HEK293T (cell line): Measurements from ENCODE around the gene FAXDC2.

Source experiments
- CTCF ChIA-PET: fragments of 350-600 bp; formaldehyde crosslinking; extraction: SDS; loops from one replicate; lab custom pipeline; 2021; ENCODE audit warnings: antibody characterized with exemption, inconsistent platforms; lab: Yijun Ruan, JAX
- POLR2A ChIA-PET: fragments of 350-600 bp; formaldehyde crosslinking; extraction: SDS; loops from one replicate; lab custom pipeline; 2020; ENCODE audit warnings: antibody characterized with exemption, inconsistent platforms; lab: Yijun Ruan, JAX
- DNase-seq: peaks from one replicate; pipeline ENCODE4 v3.0.0; 2012; ENCODE audit warnings: mixed read lengths; ENCODE audit errors: extremely low spot score
- ARNT ChIP-seq: fragments of 450-650 bp; IDR thresholded peaks from 2 replicates; pipeline ENCODE4 v1.6.1; 2017; ENCODE audit warnings: mild to moderate bottlenecking
- BHLHE40 ChIP-seq: fragments of 450-650 bp; IDR thresholded peaks from 2 replicates; pipeline ENCODE4 v1.6.1; 2016; ENCODE audit warnings: mild to moderate bottlenecking, moderate library complexity, borderline replicate concordance
- CTBP1 ChIP-seq: fragments of 450-650 bp; IDR thresholded peaks from 2 replicates; pipeline ENCODE4 v1.6.1; 2016; ENCODE audit warnings: borderline replicate concordance
- ELF4 ChIP-seq: fragments of 450-650 bp; IDR thresholded peaks from 2 replicates; pipeline ENCODE4 v1.6.1; 2017; ENCODE audit warnings: antibody characterized with exemption
- FOXA1 ChIP-seq: fragments of 450-650 bp; IDR thresholded peaks from 2 replicates; pipeline ENCODE4 v1.6.1; 2016; ENCODE audit warnings: mild to moderate bottlenecking
- FOXK2 ChIP-seq: fragments of 450-650 bp; IDR thresholded peaks from 2 replicates; pipeline ENCODE4 v1.6.1; 2016; ENCODE audit warnings: mild to moderate bottlenecking
- FOXM1 ChIP-seq: fragments of 450-650 bp; IDR thresholded peaks from 2 replicates; pipeline ENCODE4 v1.6.1; 2017; ENCODE audit warnings: mild to moderate bottlenecking, borderline replicate concordance
- HDGF ChIP-seq: fragments of 450-650 bp; IDR thresholded peaks from 2 replicates; pipeline ENCODE4 v1.6.1; 2017; ENCODE audit warnings: antibody characterized with exemption, borderline replicate concordance
- L3MBTL2 ChIP-seq: fragments of 450-650 bp; conservative IDR thresholded peaks from 2 replicates; pipeline ENCODE4 v1.6.1; 2016; ENCODE audit warnings: mild to moderate bottlenecking
- LEF1 ChIP-seq: fragments of 450-650 bp; IDR thresholded peaks from 2 replicates; pipeline ENCODE4 v1.6.1; 2017; ENCODE audit warnings: mild to moderate bottlenecking, borderline replicate concordance
- NFRKB ChIP-seq: fragments of 450-650 bp; IDR thresholded peaks from 2 replicates; pipeline ENCODE4 v1.6.1; 2016; ENCODE audit warnings: mild to moderate bottlenecking, moderate library complexity
- SP1 ChIP-seq: fragments of 450-650 bp; IDR thresholded peaks from 2 replicates; pipeline ENCODE4 v1.6.1; 2017
- SUZ12 ChIP-seq: fragments of 450-650 bp; IDR thresholded peaks from 2 replicates; pipeline ENCODE4 v1.6.1; 2016; ENCODE audit warnings: mild to moderate bottlenecking
- TARDBP ChIP-seq: fragments of 450-650 bp; IDR thresholded peaks from 2 replicates; pipeline ENCODE4 v1.6.1; 2016
- ZNF384 ChIP-seq: fragments of 450-650 bp; IDR thresholded peaks from 2 replicates; pipeline ENCODE4 v1.6.1; 2016
- TF ChIP-seq, protein P1 (sequence below): fragments of 450-650 bp; IDR thresholded peaks from 2 replicates; pipeline ENCODE4 v1.6.1; 2016

Gene FAXDC2, protein sequence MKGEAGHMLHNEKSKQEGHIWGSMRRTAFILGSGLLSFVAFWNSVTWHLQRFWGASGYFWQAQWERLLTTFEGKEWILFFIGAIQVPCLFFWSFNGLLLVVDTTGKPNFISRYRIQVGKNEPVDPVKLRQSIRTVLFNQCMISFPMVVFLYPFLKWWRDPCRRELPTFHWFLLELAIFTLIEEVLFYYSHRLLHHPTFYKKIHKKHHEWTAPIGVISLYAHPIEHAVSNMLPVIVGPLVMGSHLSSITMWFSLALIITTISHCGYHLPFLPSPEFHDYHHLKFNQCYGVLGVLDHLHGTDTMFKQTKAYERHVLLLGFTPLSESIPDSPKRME

DNA sequence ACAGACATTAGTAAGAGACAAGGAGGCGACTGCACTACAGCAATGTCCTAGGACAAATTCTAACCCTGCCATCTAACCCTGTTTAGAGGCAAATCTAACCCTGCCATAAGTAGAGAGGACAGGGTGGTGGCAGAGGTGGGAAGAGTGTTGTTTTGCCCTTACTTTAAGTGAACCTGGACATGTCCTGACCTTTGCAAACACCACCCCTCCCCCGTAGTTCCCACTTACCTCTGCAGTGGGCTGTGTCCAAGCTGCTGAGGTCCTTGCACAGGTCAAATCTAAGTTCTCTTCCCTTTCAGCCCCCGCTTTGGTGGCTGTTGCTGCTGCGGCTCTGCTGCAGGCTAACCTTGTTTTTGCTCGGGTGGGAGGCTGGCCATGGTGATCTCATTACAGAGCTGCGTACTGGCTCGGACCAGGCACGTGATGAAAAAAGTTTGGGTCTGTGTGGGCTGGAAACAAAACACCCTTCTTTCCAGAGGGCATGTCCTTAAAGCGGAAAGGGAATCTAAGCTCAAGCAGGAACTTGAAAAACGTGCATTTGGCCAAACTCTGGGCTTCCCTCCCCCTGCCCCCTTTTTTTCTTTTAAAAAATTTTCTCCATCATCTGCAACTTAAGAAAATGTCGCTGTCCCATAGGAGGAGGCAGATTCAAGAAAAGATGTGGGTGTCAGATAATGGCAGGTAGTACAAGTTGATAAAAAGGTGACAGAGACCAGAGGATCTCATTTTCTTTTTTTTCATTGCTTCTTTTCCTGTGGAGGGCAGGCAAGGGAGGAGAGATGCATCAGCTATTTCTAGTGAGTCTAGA lies at the start of gene FAXDC2:
Gene FAXDC2, minus strand, starts transcription at position 349 of the 808 bp plus-strand sequence. CDS start 12,425 bp downstream, outside the sequence.
- peak; percentile 63 for DNase-seq
- ChIA-PET CTCF (no interaction called here), POLR2A (interaction anchor here (0.9 to 1.9 kb wide), 9 partner anchors 8 to 88 kb away, joined by 3 to 7 read pairs (median 3); partner anchors contain the start of genes CNOT8 and GEMIN5)
- TF ChIP-seq ARNT (no peak), L3MBTL2 (peak; percentile 13; the same call in 1 of the 2 replicates)

- DNase-seq: no peak
- no peak for TF ChIP-seq TARDBP
- no peak for TF ChIP-seq ZNF384
- ChIA-PET CTCF (no interaction called here), POLR2A (no interaction called here)
These were observed 49.7 kb upstream of the FAXDC2 start for GRCh38 chr5:154900066-154900465.

DNA sequence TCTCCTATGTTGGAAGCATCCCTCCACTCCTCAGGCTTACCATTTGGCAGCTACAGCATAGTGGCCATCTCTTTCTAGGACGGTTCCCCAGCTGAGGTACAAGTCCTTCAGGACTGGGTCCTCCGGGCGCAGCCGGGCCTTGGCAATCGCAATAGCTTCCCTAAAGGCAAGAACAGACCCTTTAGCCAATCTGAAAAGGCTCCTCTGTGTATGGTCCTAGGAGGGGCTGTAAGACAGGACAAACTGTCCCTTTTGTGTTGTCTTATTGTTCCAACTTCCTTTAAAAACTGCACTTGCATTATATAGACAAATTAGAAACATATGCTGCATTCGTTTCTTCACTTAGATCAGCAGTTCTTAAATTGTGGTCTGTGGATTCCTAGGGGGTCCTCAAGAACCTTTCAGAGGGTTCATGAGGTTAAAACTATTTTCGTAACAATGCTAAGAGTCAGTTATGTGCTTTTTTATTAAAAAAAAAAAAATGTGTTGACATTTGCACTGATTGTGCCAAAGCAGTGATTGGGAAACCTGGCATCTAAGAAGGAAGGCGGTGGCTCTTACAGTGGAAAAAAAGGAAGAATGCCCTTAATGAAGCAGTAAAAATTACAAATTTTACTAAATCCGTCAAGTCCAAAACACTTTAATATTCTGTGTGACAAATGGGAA lies 48.9 kb upstream of the FAXDC2 start:
- POLR2A ChIA-PET: no interaction called here
- TF ChIP-seq TARDBP (no peak), ELF4 (no peak), FOXM1 (no peak), NFRKB (no peak), L3MBTL2 (no peak), ARNT (no peak), LEF1 (no peak), ZNF384 (no peak), BHLHE40 (no peak)
- TF ChIP-seq, protein P1, sequence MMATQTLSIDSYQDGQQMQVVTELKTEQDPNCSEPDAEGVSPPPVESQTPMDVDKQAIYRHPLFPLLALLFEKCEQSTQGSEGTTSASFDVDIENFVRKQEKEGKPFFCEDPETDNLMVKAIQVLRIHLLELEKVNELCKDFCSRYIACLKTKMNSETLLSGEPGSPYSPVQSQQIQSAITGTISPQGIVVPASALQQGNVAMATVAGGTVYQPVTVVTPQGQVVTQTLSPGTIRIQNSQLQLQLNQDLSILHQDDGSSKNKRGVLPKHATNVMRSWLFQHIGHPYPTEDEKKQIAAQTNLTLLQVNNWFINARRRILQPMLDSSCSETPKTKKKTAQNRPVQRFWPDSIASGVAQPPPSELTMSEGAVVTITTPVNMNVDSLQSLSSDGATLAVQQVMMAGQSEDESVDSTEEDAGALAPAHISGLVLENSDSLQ: no peak
- CTCF ChIA-PET: no interaction called here
- no peak for DNase-seq

- ChIA-PET POLR2A (no interaction called here), CTCF (no interaction called here)
- no peak for DNase-seq
- no peak for TF ChIP-seq BHLHE40
- TF ChIP-seq ZNF384: no peak
- no peak for TF ChIP-seq SP1
- no peak for TF ChIP-seq L3MBTL2
- no peak for TF ChIP-seq ELF4
- no peak for TF ChIP-seq HDGF
- no peak for TF ChIP-seq SUZ12
These were observed 47.8 kb upstream of the FAXDC2 start for GRCh38 chr5:154898210-154898609.

DNA sequence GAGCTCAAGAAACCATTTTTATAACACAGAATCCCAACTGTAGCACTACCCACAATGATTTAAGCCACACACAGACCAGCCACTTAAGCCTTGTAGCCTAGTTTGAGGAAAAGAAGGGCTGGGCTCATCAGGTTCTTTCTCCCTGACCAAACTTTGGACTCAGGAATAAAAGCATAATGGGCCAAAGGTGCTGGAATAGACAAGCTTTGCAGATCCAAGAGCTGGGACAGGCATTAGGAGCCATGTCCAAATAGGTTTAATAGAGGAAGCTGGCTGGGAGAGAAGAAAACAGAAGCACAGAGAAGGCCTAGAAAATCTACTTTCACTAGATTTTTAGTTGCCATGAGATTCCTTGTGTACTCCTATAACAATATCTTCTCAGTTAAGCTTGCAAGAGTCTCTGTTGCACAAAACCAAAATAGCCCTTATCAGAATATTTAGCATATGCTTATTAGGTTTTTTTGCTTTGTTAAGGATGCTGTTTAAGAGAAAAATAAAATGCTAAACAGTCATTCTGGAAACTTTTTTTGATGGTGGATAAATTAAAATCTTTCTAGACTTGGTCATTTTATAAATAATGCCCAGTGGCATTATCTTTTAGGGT lies 46.3 kb upstream of the FAXDC2 start:
- TF ChIP-seq BHLHE40 (no peak), FOXA1 (no peak), L3MBTL2 (no peak), CTBP1 (no peak), FOXM1 (no peak), HDGF (no peak), ARNT (no peak), TARDBP (no peak), NFRKB (no peak), ELF4 (no peak)
- TF ChIP-seq, protein P1: no peak
- ChIA-PET POLR2A (no interaction called here), CTCF (interaction anchor here (0.8 kb wide), 1 partner anchor 24 kb away, joined by 3 read pairs; no protein-coding TSS in a partner anchor)
- no peak for DNase-seq

- CTCF ChIA-PET: no interaction called here
- POLR2A ChIA-PET: no interaction called here
- DNase-seq: no peak
- no peak for TF ChIP-seq ZNF384
- no peak for TF ChIP-seq L3MBTL2
- no peak for TF ChIP-seq HDGF
- no peak for TF ChIP-seq CTBP1
- no peak for TF ChIP-seq NFRKB
- TF ChIP-seq ARNT: no peak
- TF ChIP-seq FOXK2: no peak
- TF ChIP-seq ELF4: no peak
- TF ChIP-seq SUZ12: no peak
These were observed 45.5 kb upstream of the FAXDC2 start for GRCh38 chr5:154895606-154896561.
